HCT116 (cell line): ENCODE data around the gene BRIP1. TPM values are rescaled to one million over a fixed set of nuclear protein-coding genes. Genes with fewer than 3 reads are reported as not detected.

Experiments
- ATAC-seq: fragments of 200-7000 bp; cut with Tn5 transposase; 2 replicates; pipeline ENCODE4 v1.9.1; 2020; ENCODE audit warnings: mild to moderate bottlenecking, moderate library complexity
- BruUV-seq: library from RNA; stranded (reverse); fragments of 400-500 nt; replicated peaks from 2 replicates; lab custom pipeline; 2021; lab: Mats Ljungman, UMichigan
- CTCF ChIA-PET: fragments of 300-600 bp; sonication (Branson Sonifier 250); formaldehyde crosslinking; loops from one replicate; lab custom pipeline; 2021; ENCODE audit warnings: antibody characterized with exemption; lab: Charles Lee
- POLR2A ChIA-PET: fragments of 300-600, 350-600 bp; sonication (Branson Sonifier 250); formaldehyde crosslinking; loops from one replicate; lab custom pipeline; 2021; ENCODE audit warnings: antibody characterized with exemption; lab: Charles Lee
- RAD21 ChIA-PET, 2 experiments: fragments of 300-600 bp; sonication (Branson Sonifier 250); formaldehyde crosslinking; loops; one replicate each; lab custom pipeline; 2023; ENCODE audit warnings: low total read pairs in 2 of 2; ENCODE audit not compliant: uncharacterized antibody in 2 of 2, unreplicated experiment in 2 of 2, low non-redundant PET in 1 of 2; lab: Charles Lee
- DNase-seq: peaks from one replicate; pipeline ENCODE4 v3.0.0-alpha.2; 2010; ENCODE audit warnings: low read depth, low spot score
- H2AFZ ChIP-seq: fragments of 200-600 bp; shearing (Covaris generic), sonication (generic); 2 replicates; pipeline ENCODE4 v1.6.1; 2017; ENCODE audit warnings: low read depth, mixed run types, mixed read lengths, antibody characterized with exemption, low read length; ENCODE audit not compliant: poor library complexity, severe bottlenecking
- H3K27ac ChIP-seq: 2 replicates; pipeline ENCODE4 v1.5.1; 2012; ENCODE audit warnings: low read depth, low read length
- H3K27me3 ChIP-seq: fragments of 200-600 bp; sonication (generic); 2 replicates; pipeline ENCODE4 v1.6.1; 2016; ENCODE audit warnings: mixed run types, low read length, mixed read lengths; ENCODE audit not compliant: insufficient read depth
- H3K36me3 ChIP-seq, 2 experiments: fragments of 200-500 bp in 1 of 2; fragments of 200-600 bp in 1 of 2; sonication (Bioruptor generic) in 1 of 2; sonication (generic) in 1 of 2; 2 replicates each; pipeline versions ENCODE4 v1.5.1 to v1.6.1; 2014 to 2016; ENCODE audit warnings: low read length in 2 of 2, inconsistent platforms in 1 of 2, mixed read lengths in 1 of 2, mixed run types in 1 of 2; ENCODE audit not compliant: insufficient read depth in 2 of 2, control insufficient read depth in 1 of 2
- H3K4me1 ChIP-seq, 2 experiments: fragments of 200-600 bp in 1 of 2; sonication (generic) in 1 of 2; 2 replicates each; pipeline versions ENCODE4 v1.5.1 to v1.6.1; 2012 to 2017; ENCODE audit warnings: low read length in 2 of 2, inconsistent platforms in 1 of 2, mild to moderate bottlenecking in 1 of 2, mixed read lengths in 1 of 2, mixed run types in 1 of 2, moderate library complexity in 1 of 2; ENCODE audit not compliant: insufficient read depth in 2 of 2, control insufficient read depth in 1 of 2
- H3K4me2 ChIP-seq: fragments of 200-600 bp; sonication (generic); 2 replicates; pipeline ENCODE4 v1.6.1; 2017; ENCODE audit warnings: mixed run types, low read length, mixed read lengths
- H3K4me3 ChIP-seq, 2 experiments: fragments of 200-600 bp in 1 of 2; sonication (generic) in 1 of 2; replicated peaks in 1 of 2; 2 replicates each; pipeline ENCODE4 v1.5.1; 2011 to 2016; ENCODE audit warnings: low read length in 2 of 2, control low read depth in 1 of 2, low read depth in 1 of 2, mild to moderate bottlenecking in 1 of 2, mixed read lengths in 1 of 2, mixed run types in 1 of 2
- H3K79me2 ChIP-seq: fragments of 200-600 bp; sonication (generic); 2 replicates; pipeline ENCODE4 v1.6.1; 2017; ENCODE audit warnings: mild to moderate bottlenecking, mixed run types, low read length, moderate library complexity, mixed read lengths; ENCODE audit not compliant: insufficient read depth
- H3K9ac ChIP-seq: fragments of 200-600 bp; sonication (generic); 2 replicates; pipeline ENCODE4 v1.6.1; 2016; ENCODE audit warnings: low read length, mixed read lengths
- H3K9me2 ChIP-seq: fragments of 200-600 bp; sonication (generic), shearing (Covaris generic); 2 replicates; pipeline ENCODE4 v1.6.1; 2017; ENCODE audit warnings: mixed run types, mild to moderate bottlenecking, moderate library complexity; ENCODE audit not compliant: insufficient read depth
- H3K9me3 ChIP-seq, 2 experiments: fragments of 200-500 bp in 1 of 2; fragments of 200-600 bp in 1 of 2; sonication (Bioruptor generic) in 1 of 2; sonication (generic) in 1 of 2; 2 replicates each; pipeline ENCODE4 v1.6.1; 2014 to 2017; ENCODE audit warnings: low read length in 2 of 2, mixed read lengths in 2 of 2, inconsistent platforms in 1 of 2, low read depth in 1 of 2, mild to moderate bottlenecking in 1 of 2, mixed run types in 1 of 2, moderate library complexity in 1 of 2; ENCODE audit not compliant: control insufficient read depth in 1 of 2, insufficient read depth in 1 of 2
- H4K20me1 ChIP-seq: fragments of 200-600 bp; sonication (generic), shearing (Covaris generic); 2 replicates; pipeline ENCODE4 v1.6.1; 2017; ENCODE audit warnings: mixed run types, mild to moderate bottlenecking, moderate library complexity; ENCODE audit not compliant: insufficient read depth
- ATF3 ChIP-seq: IDR thresholded peaks from 2 replicates; pipeline ENCODE4 v1.6.1; 2012
- CEBPB ChIP-seq: IDR thresholded peaks from 2 replicates; pipeline ENCODE4 v1.6.1; 2012; ENCODE audit warnings: low read depth
- CTCF ChIP-seq, 3 experiments: fragments of 200-600 bp in 1 of 3; sonication (generic) in 1 of 3; IDR thresholded peaks in 2 of 3; conservative IDR thresholded peaks in 1 of 3; 2 replicates each; pipeline ENCODE4 v1.5.1; 2012 to 2017; ENCODE audit warnings: low read depth in 2 of 3, low read length in 2 of 3, antibody characterized with exemption in 1 of 3, borderline replicate concordance in 1 of 3, control low read depth in 1 of 3, mild to moderate bottlenecking in 1 of 3, mixed read lengths in 1 of 3, mixed run types in 1 of 3, moderate library complexity in 1 of 3; ENCODE audit not compliant: insufficient read depth in 1 of 3
- EGR1 ChIP-seq: IDR thresholded peaks from 2 replicates; pipeline ENCODE4 v1.6.1; 2012; ENCODE audit warnings: low read depth
- ELF1 ChIP-seq: IDR thresholded peaks from 2 replicates; pipeline ENCODE4 v1.6.1; 2012; ENCODE audit warnings: low read depth, borderline replicate concordance
- EZH2phosphoT487 ChIP-seq: fragments of 200-600 bp; IDR thresholded peaks from 2 replicates; pipeline ENCODE4 v1.6.1; 2018; ENCODE audit warnings: antibody characterized with exemption, borderline replicate concordance
- FOSL1 ChIP-seq: IDR thresholded peaks from 2 replicates; pipeline ENCODE4 v1.6.1; 2012; ENCODE audit warnings: low read depth
- JUND ChIP-seq: IDR thresholded peaks from 2 replicates; pipeline ENCODE4 v1.6.1; 2012
- POLR2AphosphoS5 ChIP-seq: IDR thresholded peaks from 2 replicates; pipeline ENCODE4 v1.6.1; 2011; ENCODE audit warnings: mild to moderate bottlenecking, low read depth, low read length, moderate library complexity
- RAD21 ChIP-seq: IDR thresholded peaks from 2 replicates; pipeline ENCODE4 v1.6.1; 2012; ENCODE audit warnings: low read depth, mild to moderate bottlenecking
- REST ChIP-seq: IDR thresholded peaks from 2 replicates; pipeline ENCODE4 v1.6.1; 2012; ENCODE audit warnings: low read depth
- SRF ChIP-seq: IDR thresholded peaks from 2 replicates; pipeline ENCODE4 v1.6.1; 2012; ENCODE audit warnings: low read depth
- TCF7L2 ChIP-seq: IDR thresholded peaks from 2 replicates; pipeline ENCODE4 v1.7.0; 2011; ENCODE audit warnings: borderline replicate concordance, inconsistent platforms; ENCODE audit not compliant: insufficient read depth, insufficient read length; ENCODE audit errors: extremely low read depth
- YY1 ChIP-seq: IDR thresholded peaks from 2 replicates; pipeline ENCODE4 v1.6.1; 2011; ENCODE audit warnings: low read length, low read depth, moderate library complexity, mild to moderate bottlenecking; ENCODE audit not compliant: insufficient replicate concordance; ENCODE audit errors: extremely low read depth
- ZBTB33 ChIP-seq: IDR thresholded peaks from 2 replicates; pipeline ENCODE4 v1.6.1; 2011; ENCODE audit warnings: mild to moderate bottlenecking, low read length, moderate library complexity; ENCODE audit not compliant: insufficient replicate concordance; ENCODE audit errors: extremely low read depth
- ZFX ChIP-seq: fragments of 450-650 bp; IDR thresholded peaks from 2 replicates; pipeline ENCODE4 v1.6.1; 2017
- intact Hi-C: fragments of 100-400 bp; cut with micrococcal nuclease; formaldehyde crosslinking; loops from 2 replicates; pipeline ENCODE4 v1.10.0; 2022
- total RNA-seq: library from RNA; stranded (reverse); gene quantifications from one replicate; pipeline ENCODE4 v1.2.1, GENCODE V29; 2021; ENCODE audit not compliant: unreplicated experiment

BRIP1 gene
- total RNA-seq, 1 experiment from 2014 or later = 22.2 TPM

GRCh38 chr17:61718022-61718421 lies 145.3 kb downstream of the BRIP1 start (continued):
- TF ChIP-seq SRF = no peak
- TF ChIP-seq RAD21 = no peak
- TF ChIP-seq EZH2phosphoT487 = no peak
- no peak for TF ChIP-seq TCF7L2

GRCh38 chr17:61717352-61717751 lies 146.0 kb downstream of the BRIP1 start:
- no peak overlapping the region for H2AFZ ChIP-seq
- no peaks in the 10 kb centered on the region for H3K79me2 ChIP-seq
- ChIA-PET RAD21 (no interaction called here), CTCF (no interaction called here), POLR2A (no interaction called here)
- TF ChIP-seq JUND (no peak), ELF1 (no peak), REST (no peak), CEBPB (no peak), YY1 (no peak), ZFX (no peak), EGR1 (no peak), ZBTB33 (no peak), ATF3 (no peak), EZH2phosphoT487 (no peak), CTCF (IDR thresholded peaks at IDR 0.05 in 2 of 3, conservative IDR thresholded peaks at IDR 0.05 in 1 of 3; ENCODE audit: borderline replicate concordance in 1 of 3, insufficient read depth in 1 of 3, low read depth in 2 of 3, low read length in 2 of 3) (no peak), POLR2AphosphoS5 (no peak), FOSL1 (no peak)
- peaks cover 7 to 12% of the 10 kb centered on the region in 2 experiments; a peak in 3 of 4 replicates for H3K9me3 ChIP-seq
- H3K4me2 ChIP-seq = no peak overlapping the region
- no peaks in the 10 kb centered on the region for H4K20me1 ChIP-seq
- H3K27me3 ChIP-seq = no peaks in the 10 kb centered on the region
- no peak for ATAC-seq
- intact Hi-C loops = no loop called here
- H3K4me1 ChIP-seq = no peaks in the 10 kb centered on the region
- H3K27ac ChIP-seq = no peak overlapping the region
- H3K9ac ChIP-seq = no peak overlapping the region
- BruUV-seq = no TSS peak
- H3K36me3 ChIP-seq = peaks cover 0 to 15% of the 10 kb centered on the region in 2 experiments; a peak in 2 of 4 replicates
- no peaks in the 10 kb centered on the region for H3K9me2 ChIP-seq
- H3K4me3 ChIP-seq = no peak overlapping the region
- DNase-seq = no peak
